D721Med (cell line): Measurements from ENCODE around the gene RHOT1.

ENCODE experiments used
- DNase-seq: peaks from one replicate; pipeline ENCODE4 v3.0.0; 2011; ENCODE audit warnings: low spot score; ENCODE audit not compliant: insufficient read length
- FAIRE-seq: peaks from 2 replicates; lab custom pipeline; 2011; peaks lifted over from hg19 to GRCh38; lab: Jason Lieb, UNC
- CTCF ChIP-seq: IDR thresholded peaks from 2 replicates; pipeline ENCODE4 v1.5.1; 2012; ENCODE audit warnings: mild to moderate bottlenecking, control low read depth; ENCODE audit not compliant: insufficient read depth; ENCODE audit errors: missing control alignments

Gene RHOT1

GRCh38 chr17:32155896-32156295, 13.6 kb downstream of the RHOT1 start:
- TF ChIP-seq CTCF: no peak
- FAIRE-seq: peak; percentile 60
- DNase-seq: no peak

GRCh38 chr17:32156656-32157055, 14.4 kb downstream of the RHOT1 start:
- DNase-seq (peak; percentile 75), FAIRE-seq (peak; percentile 99)
- no peak for TF ChIP-seq CTCF

DNA sequence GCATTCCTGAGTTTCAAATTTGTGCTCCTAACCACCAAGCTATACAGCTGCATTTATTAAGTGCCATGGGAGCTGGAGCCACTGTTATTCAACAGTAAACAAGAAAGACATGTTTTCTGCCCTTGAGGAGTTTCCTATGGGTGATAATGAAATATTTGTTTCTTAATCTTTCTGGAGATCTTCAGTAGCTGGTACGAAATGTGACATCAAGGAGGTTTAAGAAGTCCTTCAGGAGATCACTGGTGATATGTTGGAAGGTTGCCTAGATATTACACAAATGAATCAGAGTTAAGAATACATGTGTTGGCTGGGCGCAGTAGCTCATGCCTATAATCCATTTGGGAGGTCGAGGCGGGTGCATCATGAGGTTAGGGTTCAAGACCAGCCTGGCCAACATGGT, 14.9 kb downstream of the RHOT1 start:
- DNase-seq (no peak), FAIRE-seq (peak; percentile 82)
- TF ChIP-seq CTCF: no peak

GRCh38 chr17:32158870-32159585, 16.7 kb downstream of the RHOT1 start:
- FAIRE-seq (no peak), DNase-seq (no peak)
- no peak for TF ChIP-seq CTCF

- no peak for TF ChIP-seq CTCF
- DNase-seq (no peak), FAIRE-seq (no peak)
These were observed 17.5 kb downstream of the RHOT1 start for GRCh38 chr17:32159586-32160438.

- DNase-seq (no peak), FAIRE-seq (no peak)
- no peak for TF ChIP-seq CTCF
These were observed 18.2 kb downstream of the RHOT1 start for GRCh38 chr17:32160526-32160925.
